OCI-LY7 (cell line): Measurements from ENCODE around the gene HOXA4. TPM values are rescaled to one million over a fixed set of nuclear protein-coding genes. Genes with fewer than 3 reads are reported as not detected.

ENCODE experiments used
- BruUV-seq: library from RNA; stranded (reverse); fragments of 400-500 nt; replicated peaks from 2 replicates; lab custom pipeline; 2021; lab: Mats Ljungman, UMichigan
- CTCF ChIA-PET: fragments of 300-600 bp; sonication (Branson Sonifier 250); formaldehyde crosslinking; loops from one replicate; lab custom pipeline; 2022; ENCODE audit warnings: antibody characterized with exemption; ENCODE audit not compliant: unreplicated experiment; lab: Charles Lee
- POLR2A ChIA-PET: fragments of 300-600 bp; sonication (Branson Sonifier 250); formaldehyde crosslinking; loops from one replicate; lab custom pipeline; 2022; ENCODE audit warnings: antibody characterized with exemption; lab: Charles Lee
- DNase-seq: peaks from one replicate; pipeline ENCODE4 v3.0.0-alpha.2; 2015; ENCODE audit warnings: low spot score
- H2AFZ ChIP-seq: fragments of 200-600 bp; sonication (generic), shearing (Covaris generic); 2 replicates; pipeline ENCODE4 v1.6.1; 2014; ENCODE audit warnings: mild to moderate bottlenecking, antibody characterized with exemption, low read length, moderate library complexity
- H3K27ac ChIP-seq: fragments of 200-600 bp; sonication (generic); 2 replicates; pipeline ENCODE4 v1.5.1; 2014; ENCODE audit warnings: mixed run types, low read depth, mild to moderate bottlenecking, moderate library complexity, low read length, inconsistent platforms; ENCODE audit not compliant: poor library complexity, severe bottlenecking
- H3K36me3 ChIP-seq: fragments of 200-600 bp; sonication (generic); 2 replicates; pipeline ENCODE4 v1.6.1; 2014; ENCODE audit warnings: mild to moderate bottlenecking, antibody characterized with exemption, low read length, moderate library complexity, mixed read lengths; ENCODE audit not compliant: insufficient read depth
- H3K4me1 ChIP-seq: fragments of 200-600 bp; sonication (generic); 2 replicates; pipeline ENCODE4 v1.5.1; 2014; ENCODE audit warnings: mild to moderate bottlenecking, low read length; ENCODE audit not compliant: insufficient read depth, poor library complexity, severe bottlenecking
- H3K4me2 ChIP-seq: fragments of 200-600 bp; sonication (generic); 2 replicates; pipeline ENCODE4 v1.6.1; 2014; ENCODE audit warnings: mild to moderate bottlenecking, low read length
- H3K4me3 ChIP-seq: fragments of 200-600 bp; sonication (generic); 2 replicates; pipeline ENCODE4 v1.5.1; 2014; ENCODE audit warnings: mild to moderate bottlenecking, low read depth, low read length; ENCODE audit not compliant: poor library complexity, severe bottlenecking
- H3K79me2 ChIP-seq: fragments of 200-600 bp; sonication (generic); 2 replicates; pipeline ENCODE4 v1.6.1; 2016; ENCODE audit warnings: low read depth, mild to moderate bottlenecking, low read length, moderate library complexity, mixed read lengths; ENCODE audit not compliant: insufficient read depth
- H3K9me2 ChIP-seq: fragments of 200-600 bp; sonication (generic); 2 replicates; pipeline ENCODE4 v1.6.1; 2016; ENCODE audit warnings: mild to moderate bottlenecking, low read length, mixed read lengths; ENCODE audit not compliant: insufficient read depth
- H3K9me3 ChIP-seq: fragments of 200-600 bp; sonication (generic); 2 replicates; pipeline ENCODE4 v1.6.1; 2014; ENCODE audit warnings: mild to moderate bottlenecking, mixed run types, low read length, mixed read lengths
- H4K20me1 ChIP-seq: fragments of 200-600 bp; sonication (generic); 2 replicates; pipeline ENCODE4 v1.6.1; 2014; ENCODE audit warnings: mild to moderate bottlenecking, antibody characterized with exemption, low read length, moderate library complexity, mixed read lengths; ENCODE audit not compliant: insufficient read depth
- EZH2phosphoT487 ChIP-seq: fragments of 200-600 bp; sonication (generic); IDR thresholded peaks from 2 replicates; pipeline ENCODE4 v1.6.1; 2018; ENCODE audit warnings: low read depth, borderline replicate concordance, mild to moderate bottlenecking, mixed run types, antibody characterized with exemption, low read length, moderate library complexity, mixed read lengths
- intact Hi-C: fragments of 100-400 bp; cut with micrococcal nuclease; formaldehyde crosslinking; loops from one replicate; pipeline ENCODE4 v1.10.0; 2022; ENCODE audit not compliant: unreplicated experiment
- total RNA-seq, 2 experiments: library from RNA; depleted of rRNA in 1 of 2; stranded (reverse); fragments of >200 nt in 1 of 2; shearing (Covaris generic) in 1 of 2; gene quantifications; 2 replicates each; pipeline ENCODE4 v1.2.3, GENCODE V29; 2014 to 2022
- TF ChIP-seq, protein P1 (sequence below): fragments of 200-600 bp; sonication (generic); conservative IDR thresholded peaks from 2 replicates; pipeline ENCODE4 v1.5.1; 2014; ENCODE audit warnings: mild to moderate bottlenecking, antibody characterized with exemption, low read length, moderate library complexity, mixed read lengths

Gene HOXA4
- total RNA-seq, 2 experiments from 2014 or later = 2.0 TPM; not detected in 1

DNA sequence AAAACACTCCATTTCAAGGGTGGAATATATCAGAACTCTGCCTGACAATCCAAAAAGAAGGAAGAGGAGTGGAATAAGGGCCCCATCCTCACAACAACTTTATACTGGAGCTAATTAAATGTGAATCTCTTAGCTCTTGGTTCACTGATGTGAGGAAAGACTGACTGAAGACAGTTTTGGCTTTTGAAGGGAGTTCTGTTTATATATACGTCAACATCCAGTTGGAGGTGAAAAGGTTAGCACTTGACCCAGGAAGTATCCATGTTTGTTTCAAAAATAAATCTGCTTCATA is 37.8 kb downstream of the HOXA4 start:
- H4K20me1 ChIP-seq = peaks cover 5% of the 10 kb centered on the region; the same call in 1 of the 2 replicates
- H3K9me3 ChIP-seq = no peaks in the 10 kb centered on the region
- ChIA-PET POLR2A (interaction anchor here (0.6 to 2.2 kb wide), 4 partner anchors 9 to 57 kb away, joined by 3 to 10 read pairs (median 4); no protein-coding TSS in a partner anchor), CTCF (no interaction called here)
- no peak overlapping the region for H3K4me3 ChIP-seq
- DNase-seq = no peak
- H3K4me1 ChIP-seq = peaks cover 31% of the 10 kb centered on the region
- no peaks in the 10 kb centered on the region for H3K9me2 ChIP-seq
- no peak overlapping the region for H3K27ac ChIP-seq
- H3K36me3 ChIP-seq = no peaks in the 10 kb centered on the region
- no peaks in the 10 kb centered on the region; the same call in 1 of the 2 replicates for H3K79me2 ChIP-seq
- intact Hi-C loops = no loop called here
- H2AFZ ChIP-seq = no peak overlapping the region
- no peak overlapping the region for H3K4me2 ChIP-seq
- TF ChIP-seq, protein P1, sequence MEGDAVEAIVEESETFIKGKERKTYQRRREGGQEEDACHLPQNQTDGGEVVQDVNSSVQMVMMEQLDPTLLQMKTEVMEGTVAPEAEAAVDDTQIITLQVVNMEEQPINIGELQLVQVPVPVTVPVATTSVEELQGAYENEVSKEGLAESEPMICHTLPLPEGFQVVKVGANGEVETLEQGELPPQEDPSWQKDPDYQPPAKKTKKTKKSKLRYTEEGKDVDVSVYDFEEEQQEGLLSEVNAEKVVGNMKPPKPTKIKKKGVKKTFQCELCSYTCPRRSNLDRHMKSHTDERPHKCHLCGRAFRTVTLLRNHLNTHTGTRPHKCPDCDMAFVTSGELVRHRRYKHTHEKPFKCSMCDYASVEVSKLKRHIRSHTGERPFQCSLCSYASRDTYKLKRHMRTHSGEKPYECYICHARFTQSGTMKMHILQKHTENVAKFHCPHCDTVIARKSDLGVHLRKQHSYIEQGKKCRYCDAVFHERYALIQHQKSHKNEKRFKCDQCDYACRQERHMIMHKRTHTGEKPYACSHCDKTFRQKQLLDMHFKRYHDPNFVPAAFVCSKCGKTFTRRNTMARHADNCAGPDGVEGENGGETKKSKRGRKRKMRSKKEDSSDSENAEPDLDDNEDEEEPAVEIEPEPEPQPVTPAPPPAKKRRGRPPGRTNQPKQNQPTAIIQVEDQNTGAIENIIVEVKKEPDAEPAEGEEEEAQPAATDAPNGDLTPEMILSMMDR = no peak
- TF ChIP-seq EZH2phosphoT487 = no peak
- no TSS peak for BruUV-seq

DNA sequence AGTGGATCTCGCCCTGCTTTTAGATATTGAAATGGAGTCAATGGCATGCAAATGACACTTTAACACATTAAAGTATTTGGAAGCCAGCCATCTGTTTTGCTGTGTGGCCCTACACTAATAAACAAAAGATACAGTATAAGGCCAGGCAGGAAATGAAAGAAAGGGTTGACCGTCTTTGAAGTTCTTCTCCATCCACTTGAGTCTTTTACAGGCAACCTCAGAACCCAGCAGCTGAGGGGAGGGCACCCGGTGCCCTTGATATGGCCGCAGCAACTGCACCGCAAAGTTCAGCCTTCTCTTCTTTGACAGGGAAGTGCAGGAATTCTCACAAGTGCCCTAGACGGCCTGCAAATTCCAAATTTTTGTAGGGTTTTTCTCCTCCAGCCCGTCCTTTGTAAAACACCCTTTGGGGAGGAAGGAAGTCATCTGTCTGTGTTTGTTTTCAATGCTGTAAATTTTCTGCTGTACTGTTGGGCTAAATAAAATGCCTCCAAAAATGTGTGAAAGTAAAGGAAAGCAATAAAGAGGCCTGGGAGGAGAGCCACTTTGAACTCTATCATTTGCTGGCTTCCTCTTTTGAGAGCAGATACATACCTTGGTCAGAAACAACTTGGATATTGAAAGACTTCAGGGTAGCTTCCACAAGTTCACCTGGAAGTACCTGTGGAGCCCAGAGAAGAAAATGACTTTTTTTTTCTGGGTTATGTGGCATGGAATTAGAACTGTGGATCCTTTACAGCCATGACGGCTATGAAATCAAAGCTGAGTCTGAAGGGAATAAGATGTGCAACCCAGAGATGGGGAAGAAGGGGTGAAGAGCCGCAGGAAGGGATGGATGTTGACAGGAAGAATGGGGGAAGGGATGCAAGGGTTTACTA is 38.4 kb downstream of the HOXA4 start:
- Histone ChIP-seq H3K4me3 (no peak overlapping the region), H3K4me1 (peaks cover 25% of the 10 kb centered on the region), H3K4me2 (no peak overlapping the region), H3K79me2 (no peaks in the 10 kb centered on the region; the same call in 1 of the 2 replicates), H3K9me3 (no peaks in the 10 kb centered on the region), H4K20me1 (peaks cover 3% of the 10 kb centered on the region; the same call in 1 of the 2 replicates), H3K9me2 (no peaks in the 10 kb centered on the region), H3K36me3 (no peaks in the 10 kb centered on the region), H2AFZ (no peak overlapping the region), H3K27ac (no peak overlapping the region)
- TF ChIP-seq, protein P1 = no peak
- TF ChIP-seq EZH2phosphoT487 = no peak
- intact Hi-C loops = no loop called here
- POLR2A ChIA-PET = interaction anchor here (1.2 to 2.2 kb wide), 3 partner anchors 8 to 49 kb away, joined by 3 to 10 read pairs (median 4); no protein-coding TSS in a partner anchor
- no TSS peak for BruUV-seq
- CTCF ChIA-PET = no interaction called here
- DNase-seq = no peak

DNA sequence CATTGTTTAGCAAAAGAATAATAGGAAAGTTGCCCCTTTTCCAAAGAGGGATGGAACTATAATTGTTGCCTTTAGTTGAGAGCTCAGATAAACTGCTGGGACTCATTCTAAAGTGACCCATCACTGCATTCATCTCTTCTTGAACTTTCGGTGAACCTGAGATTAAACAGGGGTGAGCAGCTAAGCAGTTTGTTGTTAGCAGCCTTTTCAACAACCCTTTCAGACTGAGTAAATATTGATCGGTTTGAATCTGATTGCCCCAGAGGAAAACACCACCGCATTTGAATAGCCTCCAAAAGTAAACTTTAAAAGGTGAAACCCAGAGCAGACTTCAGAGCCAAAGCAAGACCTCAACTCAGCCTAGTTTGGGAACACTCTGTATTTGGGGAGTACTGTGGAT is 39.5 kb downstream of the HOXA4 start:
- POLR2A ChIA-PET = interaction anchor here (0.9 to 1.7 kb wide), 3 partner anchors 12 to 61 kb away, joined by 3 to 4 read pairs (median 4); partner anchors contain the start of gene HOXA3
- intact Hi-C loops = no loop called here

More for the DNA sequence above, 39.5 kb downstream of the HOXA4 start:
- no peaks in the 10 kb centered on the region for H3K9me2 ChIP-seq
- no TSS peak for BruUV-seq
- no peaks in the 10 kb centered on the region; the same call in 1 of the 2 replicates for H3K79me2 ChIP-seq
- no peaks in the 10 kb centered on the region for H3K9me3 ChIP-seq
- H3K36me3 ChIP-seq = no peaks in the 10 kb centered on the region
- no peak for TF ChIP-seq EZH2phosphoT487
- TF ChIP-seq, protein P1 = no peak
- CTCF ChIA-PET = no interaction called here
- no peak overlapping the region for H3K27ac ChIP-seq
- peaks cover 19% of the 10 kb centered on the region for H3K4me1 ChIP-seq
- no peak for DNase-seq
- no peaks in the 10 kb centered on the region for H4K20me1 ChIP-seq
- H3K4me2 ChIP-seq = no peak overlapping the region
- H3K4me3 ChIP-seq = no peak overlapping the region
- no peak overlapping the region for H2AFZ ChIP-seq
